ENCODE data around the gene SIGLEC6.

The SIGLEC6 gene

GRCh38 chr19:51559240-51559639 lies 27.8 kb upstream of the SIGLEC6 start:
- Histone ChIP-seq H3K4me1 (ENCODE audit: insufficient read depth, low read length) (no peaks in the 10 kb centered on the region), H3K9me3 (ENCODE audit: low read length) (no peaks in the 10 kb centered on the region), H3K27me3 (ENCODE audit: insufficient read depth, low read length) (peaks cover 8% of the 10 kb centered on the region), H3K36me3 (ENCODE audit: insufficient read depth, low read length) (no peaks in the 10 kb centered on the region), H2AFZ (ENCODE audit: low read depth, low read length) (no peak overlapping the region), H3K4me3 (ENCODE audit: low read length) (no peak overlapping the region)

- Histone ChIP-seq H3K9me3 (ENCODE audit: low read length) (no peaks in the 10 kb centered on the region), H3K4me3 (ENCODE audit: low read length) (no peak overlapping the region), H2AFZ (ENCODE audit: low read depth, low read length) (no peak overlapping the region), H3K4me1 (ENCODE audit: insufficient read depth, low read length) (no peaks in the 10 kb centered on the region), H3K36me3 (ENCODE audit: insufficient read depth, low read length) (no peaks in the 10 kb centered on the region), H3K27me3 (ENCODE audit: insufficient read depth, low read length) (no peaks in the 10 kb centered on the region)
Measured at GRCh38 chr19:51552996-51553725, 21.7 kb upstream of the SIGLEC6 start.

GRCh38 chr19:51552608-51552995 lies 21.1 kb upstream of the SIGLEC6 start:
- Histone ChIP-seq H3K4me1 (ENCODE audit: insufficient read depth, low read length) (no peaks in the 10 kb centered on the region), H2AFZ (ENCODE audit: low read depth, low read length) (no peak overlapping the region), H3K4me3 (ENCODE audit: low read length) (no peak overlapping the region), H3K9me3 (ENCODE audit: low read length) (no peaks in the 10 kb centered on the region), H3K36me3 (ENCODE audit: insufficient read depth, low read length) (no peaks in the 10 kb centered on the region), H3K27me3 (ENCODE audit: insufficient read depth, low read length) (no peaks in the 10 kb centered on the region)

GRCh38 chr19:51551673-51552432 lies 20.4 kb upstream of the SIGLEC6 start:
- Histone ChIP-seq H3K4me1 (ENCODE audit: insufficient read depth, low read length) (no peaks in the 10 kb centered on the region), H3K36me3 (ENCODE audit: insufficient read depth, low read length) (no peaks in the 10 kb centered on the region), H2AFZ (ENCODE audit: low read depth, low read length) (no peak overlapping the region), H3K4me3 (ENCODE audit: low read length) (no peak overlapping the region), H3K9me3 (ENCODE audit: low read length) (no peaks in the 10 kb centered on the region), H3K27me3 (ENCODE audit: insufficient read depth, low read length) (no peaks in the 10 kb centered on the region)

GRCh38 chr19:51550848-51551672 lies 19.6 kb upstream of the SIGLEC6 start:
- Histone ChIP-seq H2AFZ (ENCODE audit: low read depth, low read length) (no peak overlapping the region), H3K4me3 (ENCODE audit: low read length) (no peak overlapping the region), H3K4me1 (ENCODE audit: insufficient read depth, low read length) (no peaks in the 10 kb centered on the region), H3K27me3 (ENCODE audit: insufficient read depth, low read length) (no peaks in the 10 kb centered on the region), H3K9me3 (ENCODE audit: low read length) (no peaks in the 10 kb centered on the region), H3K36me3 (ENCODE audit: insufficient read depth, low read length) (no peaks in the 10 kb centered on the region)

- Histone ChIP-seq H2AFZ (ENCODE audit: low read depth, low read length) (no peak overlapping the region), H3K4me1 (ENCODE audit: insufficient read depth, low read length) (no peaks in the 10 kb centered on the region), H3K27me3 (ENCODE audit: insufficient read depth, low read length) (peaks cover 2% of the 10 kb centered on the region), H3K36me3 (ENCODE audit: insufficient read depth, low read length) (no peaks in the 10 kb centered on the region), H3K4me3 (ENCODE audit: low read length) (no peak overlapping the region), H3K9me3 (ENCODE audit: low read length) (no peaks in the 10 kb centered on the region)
Measured at GRCh38 chr19:51549533-51550324, 18.3 kb upstream of the SIGLEC6 start.

- no peaks in the 10 kb centered on the region for H3K9me3 ChIP-seq (ENCODE audit: low read length)
- peaks cover 4% of the 10 kb centered on the region for H3K27me3 ChIP-seq (ENCODE audit: insufficient read depth, low read length)
- H3K36me3 ChIP-seq (ENCODE audit: insufficient read depth, low read length): no peaks in the 10 kb centered on the region
- no peak overlapping the region for H3K4me3 ChIP-seq (ENCODE audit: low read length)
- H3K4me1 ChIP-seq (ENCODE audit: insufficient read depth, low read length): no peaks in the 10 kb centered on the region
- no peak overlapping the region for H2AFZ ChIP-seq (ENCODE audit: low read depth, low read length)
Measured at GRCh38 chr19:51548891-51549305, 17.4 kb upstream of the SIGLEC6 start.

- H3K27me3 ChIP-seq (ENCODE audit: insufficient read depth, low read length): peaks cover 4% of the 10 kb centered on the region
- H2AFZ ChIP-seq (ENCODE audit: low read depth, low read length): no peak overlapping the region
- no peaks in the 10 kb centered on the region for H3K36me3 ChIP-seq (ENCODE audit: insufficient read depth, low read length)
- no peaks in the 10 kb centered on the region for H3K9me3 ChIP-seq (ENCODE audit: low read length)
- no peaks in the 10 kb centered on the region for H3K4me1 ChIP-seq (ENCODE audit: insufficient read depth, low read length)
- no peak overlapping the region for H3K4me3 ChIP-seq (ENCODE audit: low read length)
Measured at GRCh38 chr19:51548213-51548651, 16.8 kb upstream of the SIGLEC6 start.

GRCh38 chr19:51547397-51548212 lies 16.1 kb upstream of the SIGLEC6 start:
- no peak overlapping the region for H3K4me3 ChIP-seq (ENCODE audit: low read length)
- no peaks in the 10 kb centered on the region for H3K9me3 ChIP-seq (ENCODE audit: low read length)
- no peak overlapping the region for H2AFZ ChIP-seq (ENCODE audit: low read depth, low read length)
- peaks cover 4% of the 10 kb centered on the region for H3K27me3 ChIP-seq (ENCODE audit: insufficient read depth, low read length)
- H3K4me1 ChIP-seq (ENCODE audit: insufficient read depth, low read length): no peaks in the 10 kb centered on the region
- no peaks in the 10 kb centered on the region for H3K36me3 ChIP-seq (ENCODE audit: insufficient read depth, low read length)

- no peaks in the 10 kb centered on the region for H3K9me3 ChIP-seq (ENCODE audit: low read length)
- H3K4me3 ChIP-seq (ENCODE audit: low read length): no peak overlapping the region
- H3K36me3 ChIP-seq (ENCODE audit: insufficient read depth, low read length): no peaks in the 10 kb centered on the region
- no peak overlapping the region for H2AFZ ChIP-seq (ENCODE audit: low read depth, low read length)
- no peaks in the 10 kb centered on the region for H3K4me1 ChIP-seq (ENCODE audit: insufficient read depth, low read length)
- peaks cover 4% of the 10 kb centered on the region for H3K27me3 ChIP-seq (ENCODE audit: insufficient read depth, low read length)
Measured at GRCh38 chr19:51546650-51547396, 15.4 kb upstream of the SIGLEC6 start.

- no peaks in the 10 kb centered on the region for H3K4me1 ChIP-seq (ENCODE audit: insufficient read depth, low read length)
- H3K4me3 ChIP-seq (ENCODE audit: low read length): no peak overlapping the region
- peaks cover 10% of the 10 kb centered on the region for H3K27me3 ChIP-seq (ENCODE audit: insufficient read depth, low read length)
- no peaks in the 10 kb centered on the region for H3K36me3 ChIP-seq (ENCODE audit: insufficient read depth, low read length)
- no peaks in the 10 kb centered on the region for H3K9me3 ChIP-seq (ENCODE audit: low read length)
- H2AFZ ChIP-seq (ENCODE audit: low read depth, low read length): no peak overlapping the region
Measured at GRCh38 chr19:51546107-51546649, 14.7 kb upstream of the SIGLEC6 start.
